Upper lobe of right lung (tissue), 1 donor: ENCODE results near the gene EXOC4. TPM values are rescaled to one million over a fixed set of nuclear protein-coding genes. Genes with fewer than 3 reads are reported as not detected.
"Not testable (repeated sequence)": the region's sequence is repeated elsewhere in the genome, so short reads cannot be mapped to it uniquely, and the experiment has no call there.

Experiments used
- ATAC-seq: fragments of 200-7000 bp; cut with Tn5 transposase; one replicate; pipeline ENCODE4 v1.9.1; 2020; ENCODE audit warnings: mild to moderate bottlenecking, moderate library complexity
- DNase-seq: peaks from one replicate; pipeline ENCODE4 v3.0.0-alpha.2; 2020
- H3K27ac ChIP-seq: fragments of 200-600 bp; one replicate; pipeline ENCODE4 v1.8.0; 2022
- H3K27me3 ChIP-seq: fragments of 200-600 bp; one replicate; pipeline ENCODE4 v1.8.0; 2022; ENCODE audit warnings: mild to moderate bottlenecking
- H3K36me3 ChIP-seq: fragments of 200-600 bp; one replicate; pipeline ENCODE4 v1.8.0; 2022
- H3K4me1 ChIP-seq: fragments of 200-600 bp; one replicate; pipeline ENCODE4 v1.8.0; 2022
- H3K4me3 ChIP-seq: fragments of 200-600 bp; one replicate; pipeline ENCODE4 v1.8.0; 2022; ENCODE audit warnings: mild to moderate bottlenecking
- H3K9me3 ChIP-seq: fragments of 200-600 bp; one replicate; pipeline ENCODE4 v1.8.0; 2022
- CTCF ChIP-seq: fragments of 200-600 bp; IDR thresholded peaks from one replicate; pipeline ENCODE4 v1.8.0; 2022; ENCODE audit warnings: antibody characterized with exemption
- intact Hi-C: fragments of 100-400 bp; cut with DNase I; formaldehyde crosslinking; loops from one replicate; pipeline ENCODE4 v1.11.0; 2022
- total RNA-seq: library from RNA; stranded (reverse); fragmentation: NEBNext Ultra II Directional; extraction: Animal tissue kit (Norgen Biotek cat#: 25700); gene quantifications from one replicate; pipeline ENCODE4 v1.2.1, GENCODE V29; 2021
- donor health status: DM: no; HTN: yes; CAD: no; lungs with severe emphysema.

EXOC4 gene
- total RNA-seq, 1 donor from 2014 or later = 73.5 TPM

GRCh38 chr7:133275446-133276095, 22.7 kb downstream of the EXOC4 start:
- no peak for ATAC-seq
- no peak for TF ChIP-seq CTCF
- no peak for DNase-seq
- intact Hi-C loops = no loop called here
- peaks cover 31% of the 10 kb centered on the region for H3K36me3 ChIP-seq
- H3K27ac ChIP-seq = no peak overlapping the region
- peaks cover 3% of the 10 kb centered on the region for H3K4me1 ChIP-seq
- no peaks in the 10 kb centered on the region for H3K9me3 ChIP-seq
- H3K27me3 ChIP-seq = no peaks in the 10 kb centered on the region
- no peak overlapping the region for H3K4me3 ChIP-seq

GRCh38 chr7:133278975-133279374, 26.1 kb downstream of the EXOC4 start:
- not testable (repeated sequence) for H3K27ac ChIP-seq

GRCh38 chr7:133282094-133282493, 29.2 kb downstream of the EXOC4 start:
- no peaks in the 10 kb centered on the region for H3K27me3 ChIP-seq
- DNase-seq = no peak
- no peak for ATAC-seq
- no peaks in the 10 kb centered on the region for H3K4me1 ChIP-seq
- peaks cover 13% of the 10 kb centered on the region for H3K36me3 ChIP-seq
- no peak overlapping the region for H3K4me3 ChIP-seq
- H3K9me3 ChIP-seq = no peaks in the 10 kb centered on the region
- no peak overlapping the region for H3K27ac ChIP-seq
- TF ChIP-seq CTCF = no peak
- intact Hi-C loops = no loop called here

More at GRCh38 chr7:133278975-133279374, 26.1 kb downstream of the EXOC4 start:
- intact Hi-C loops, ATAC-seq, DNase-seq, H3K9me3 ChIP-seq, H3K27me3 ChIP-seq, H3K4me1 ChIP-seq, H3K4me3 ChIP-seq: not testable (repeated sequence)
- peaks cover 31% of the 10 kb centered on the region for H3K36me3 ChIP-seq

- intact Hi-C loops = no loop called here
- Histone ChIP-seq H3K27me3 (no peaks in the 10 kb centered on the region), H3K36me3 (peaks cover 12% of the 10 kb centered on the region), H3K9me3 (no peaks in the 10 kb centered on the region), H3K4me3 (no peak overlapping the region), H3K4me1 (no peaks in the 10 kb centered on the region), H3K27ac (no peak overlapping the region)
- DNase-seq (no peak), ATAC-seq (no peak)
- no peak for TF ChIP-seq CTCF
Measured at GRCh38 chr7:133284092-133284491, 31.2 kb downstream of the EXOC4 start.

GRCh38 chr7:133288970-133289369, 36.1 kb downstream of the EXOC4 start:
- H3K36me3 ChIP-seq = peaks cover 16% of the 10 kb centered on the region
- no peak for TF ChIP-seq CTCF
- intact Hi-C loops = no loop called here

GRCh38 chr7:133290041-133290440, 37.2 kb downstream of the EXOC4 start:
- H3K4me1 ChIP-seq = no peaks in the 10 kb centered on the region
- H3K4me3 ChIP-seq = no peak overlapping the region
- peaks cover 16% of the 10 kb centered on the region for H3K36me3 ChIP-seq
- H3K27ac ChIP-seq = no peak overlapping the region
- no peak for TF ChIP-seq CTCF
- H3K9me3 ChIP-seq = no peaks in the 10 kb centered on the region
- DNase-seq (no peak), ATAC-seq (no peak)
- intact Hi-C loops = no loop called here
- no peaks in the 10 kb centered on the region for H3K27me3 ChIP-seq

More at GRCh38 chr7:133288970-133289369, 36.1 kb downstream of the EXOC4 start:
- no peaks in the 10 kb centered on the region for H3K9me3 ChIP-seq
- H3K27me3 ChIP-seq = no peaks in the 10 kb centered on the region
- no peak overlapping the region for H3K27ac ChIP-seq
- H3K4me3 ChIP-seq = no peak overlapping the region
- no peak for DNase-seq
- ATAC-seq = no peak
- no peaks in the 10 kb centered on the region for H3K4me1 ChIP-seq
